HEK293T (cell line): ENCODE results near the gene SMIM24.

ENCODE experiments used
- ARNT ChIP-seq: fragments of 450-650 bp; IDR thresholded peaks from 2 replicates; pipeline ENCODE4 v1.6.1; 2017; ENCODE audit warnings: mild to moderate bottlenecking
- BHLHE40 ChIP-seq: fragments of 450-650 bp; IDR thresholded peaks from 2 replicates; pipeline ENCODE4 v1.6.1; 2016; ENCODE audit warnings: mild to moderate bottlenecking, moderate library complexity, borderline replicate concordance
- CTBP1 ChIP-seq: fragments of 450-650 bp; IDR thresholded peaks from 2 replicates; pipeline ENCODE4 v1.6.1; 2016; ENCODE audit warnings: borderline replicate concordance
- FOXK2 ChIP-seq: fragments of 450-650 bp; IDR thresholded peaks from 2 replicates; pipeline ENCODE4 v1.6.1; 2016; ENCODE audit warnings: mild to moderate bottlenecking
- FOXM1 ChIP-seq: fragments of 450-650 bp; IDR thresholded peaks from 2 replicates; pipeline ENCODE4 v1.6.1; 2017; ENCODE audit warnings: mild to moderate bottlenecking, borderline replicate concordance
- HDGF ChIP-seq: fragments of 450-650 bp; IDR thresholded peaks from 2 replicates; pipeline ENCODE4 v1.6.1; 2017; ENCODE audit warnings: antibody characterized with exemption, borderline replicate concordance
- LEF1 ChIP-seq: fragments of 450-650 bp; IDR thresholded peaks from 2 replicates; pipeline ENCODE4 v1.6.1; 2017; ENCODE audit warnings: mild to moderate bottlenecking, borderline replicate concordance
- NFRKB ChIP-seq: fragments of 450-650 bp; IDR thresholded peaks from 2 replicates; pipeline ENCODE4 v1.6.1; 2016; ENCODE audit warnings: mild to moderate bottlenecking, moderate library complexity
- SP1 ChIP-seq: fragments of 450-650 bp; IDR thresholded peaks from 2 replicates; pipeline ENCODE4 v1.6.1; 2017
- SUZ12 ChIP-seq: fragments of 450-650 bp; IDR thresholded peaks from 2 replicates; pipeline ENCODE4 v1.6.1; 2016; ENCODE audit warnings: mild to moderate bottlenecking
- TARDBP ChIP-seq: fragments of 450-650 bp; IDR thresholded peaks from 2 replicates; pipeline ENCODE4 v1.6.1; 2016
- ZNF384 ChIP-seq: fragments of 450-650 bp; IDR thresholded peaks from 2 replicates; pipeline ENCODE4 v1.6.1; 2016
- TF ChIP-seq, protein P1 (sequence below): fragments of 450-650 bp; IDR thresholded peaks from 2 replicates; pipeline ENCODE4 v1.6.1; 2016

DNA sequence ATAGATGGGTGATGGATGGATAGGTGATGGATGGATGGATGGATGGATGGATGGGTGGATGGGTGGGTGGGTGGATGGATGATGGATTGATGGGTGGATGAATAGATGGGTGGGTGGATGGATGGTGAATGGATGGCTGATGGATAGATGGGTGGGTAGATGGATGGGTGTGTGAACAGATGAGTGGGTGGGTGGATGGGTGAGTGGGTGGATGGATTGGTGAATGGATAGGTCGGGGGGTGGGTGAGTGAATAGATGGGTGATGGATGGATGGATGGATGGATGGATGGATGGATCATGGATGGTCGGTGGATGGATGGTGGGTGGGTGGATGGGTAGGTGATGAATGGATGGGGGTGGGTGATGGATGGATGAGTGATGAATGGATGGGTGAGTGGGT lies 3.5 kb downstream of the SMIM24 start:
- TF ChIP-seq BHLHE40 (no peak), SUZ12 (no peak), HDGF (no peak), SP1 (no peak), NFRKB (no peak), TARDBP (no peak), FOXK2 (no peak), LEF1 (no peak), FOXM1 (no peak), CTBP1 (no peak), ARNT (no peak), ZNF384 (no peak)
- TF ChIP-seq, protein P1, sequence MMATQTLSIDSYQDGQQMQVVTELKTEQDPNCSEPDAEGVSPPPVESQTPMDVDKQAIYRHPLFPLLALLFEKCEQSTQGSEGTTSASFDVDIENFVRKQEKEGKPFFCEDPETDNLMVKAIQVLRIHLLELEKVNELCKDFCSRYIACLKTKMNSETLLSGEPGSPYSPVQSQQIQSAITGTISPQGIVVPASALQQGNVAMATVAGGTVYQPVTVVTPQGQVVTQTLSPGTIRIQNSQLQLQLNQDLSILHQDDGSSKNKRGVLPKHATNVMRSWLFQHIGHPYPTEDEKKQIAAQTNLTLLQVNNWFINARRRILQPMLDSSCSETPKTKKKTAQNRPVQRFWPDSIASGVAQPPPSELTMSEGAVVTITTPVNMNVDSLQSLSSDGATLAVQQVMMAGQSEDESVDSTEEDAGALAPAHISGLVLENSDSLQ, result no peak; the same call in 1 of the 2 replicates
